Coronary artery (tissue), 2 donors: Measurements from ENCODE around the gene C3orf22.

ENCODE experiments used
- DNase-seq: peaks from one replicate; pipeline ENCODE4 v3.0.0-alpha.2; 2017; ENCODE audit warnings: low spot score
- H3K27ac ChIP-seq, 2 donors: fragments of 200-600 bp; sonication (generic); one replicate each; pipeline ENCODE4 v1.5.1; 2016 to 2019
- H3K4me3 ChIP-seq: fragments of 200-600 bp; sonication (generic); 2 replicates; pipeline ENCODE4 v1.5.1; 2016; ENCODE audit warnings: mild to moderate bottlenecking, moderate library complexity
- TF ChIP-seq, protein P1 (sequence below): fragments of 200-600 bp; sonication (generic); IDR thresholded peaks from one replicate; pipeline ENCODE4 v1.5.1; 2019; ENCODE audit warnings: antibody characterized with exemption

C3orf22 gene

GRCh38 chr3:126530171-126531050, 28.3 kb downstream of the C3orf22 start:
- TF ChIP-seq, protein P1, sequence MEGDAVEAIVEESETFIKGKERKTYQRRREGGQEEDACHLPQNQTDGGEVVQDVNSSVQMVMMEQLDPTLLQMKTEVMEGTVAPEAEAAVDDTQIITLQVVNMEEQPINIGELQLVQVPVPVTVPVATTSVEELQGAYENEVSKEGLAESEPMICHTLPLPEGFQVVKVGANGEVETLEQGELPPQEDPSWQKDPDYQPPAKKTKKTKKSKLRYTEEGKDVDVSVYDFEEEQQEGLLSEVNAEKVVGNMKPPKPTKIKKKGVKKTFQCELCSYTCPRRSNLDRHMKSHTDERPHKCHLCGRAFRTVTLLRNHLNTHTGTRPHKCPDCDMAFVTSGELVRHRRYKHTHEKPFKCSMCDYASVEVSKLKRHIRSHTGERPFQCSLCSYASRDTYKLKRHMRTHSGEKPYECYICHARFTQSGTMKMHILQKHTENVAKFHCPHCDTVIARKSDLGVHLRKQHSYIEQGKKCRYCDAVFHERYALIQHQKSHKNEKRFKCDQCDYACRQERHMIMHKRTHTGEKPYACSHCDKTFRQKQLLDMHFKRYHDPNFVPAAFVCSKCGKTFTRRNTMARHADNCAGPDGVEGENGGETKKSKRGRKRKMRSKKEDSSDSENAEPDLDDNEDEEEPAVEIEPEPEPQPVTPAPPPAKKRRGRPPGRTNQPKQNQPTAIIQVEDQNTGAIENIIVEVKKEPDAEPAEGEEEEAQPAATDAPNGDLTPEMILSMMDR: no peak
- H3K4me3 ChIP-seq: no peak overlapping the region
- no peak for DNase-seq
- H3K27ac ChIP-seq: peak overlapping the region in 1 of 2 donors; percentile 51

DNA sequence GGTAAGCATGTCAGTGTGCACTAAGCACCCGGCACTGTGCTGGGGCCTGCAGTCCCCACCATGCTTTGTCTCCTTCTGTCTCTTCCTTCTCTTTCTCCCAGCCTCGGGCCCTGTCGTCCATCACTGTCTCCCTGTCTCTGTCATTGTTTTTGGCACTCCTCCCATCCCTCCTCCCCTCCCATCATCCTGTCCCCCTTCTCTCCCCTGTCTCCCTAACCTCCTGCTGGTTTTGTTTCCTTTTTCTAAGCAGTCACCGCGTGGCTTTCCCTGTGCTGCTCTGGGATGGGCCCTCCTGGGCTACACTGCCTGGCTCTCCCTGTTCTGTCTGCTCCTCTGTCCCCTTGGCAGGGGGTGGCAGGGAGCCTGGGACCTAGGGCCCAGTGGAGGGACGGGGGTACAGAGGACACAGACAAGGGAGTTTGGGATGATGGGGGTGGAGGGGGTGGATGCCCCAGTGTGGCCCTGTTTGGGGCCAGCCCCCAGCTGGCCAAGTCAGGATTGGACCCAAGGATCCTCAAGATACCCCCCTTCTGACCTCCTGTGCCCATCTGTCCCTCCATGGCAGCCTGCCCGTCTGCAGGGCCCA, 29.1 kb downstream of the C3orf22 start:
- no peak for DNase-seq

DNA sequence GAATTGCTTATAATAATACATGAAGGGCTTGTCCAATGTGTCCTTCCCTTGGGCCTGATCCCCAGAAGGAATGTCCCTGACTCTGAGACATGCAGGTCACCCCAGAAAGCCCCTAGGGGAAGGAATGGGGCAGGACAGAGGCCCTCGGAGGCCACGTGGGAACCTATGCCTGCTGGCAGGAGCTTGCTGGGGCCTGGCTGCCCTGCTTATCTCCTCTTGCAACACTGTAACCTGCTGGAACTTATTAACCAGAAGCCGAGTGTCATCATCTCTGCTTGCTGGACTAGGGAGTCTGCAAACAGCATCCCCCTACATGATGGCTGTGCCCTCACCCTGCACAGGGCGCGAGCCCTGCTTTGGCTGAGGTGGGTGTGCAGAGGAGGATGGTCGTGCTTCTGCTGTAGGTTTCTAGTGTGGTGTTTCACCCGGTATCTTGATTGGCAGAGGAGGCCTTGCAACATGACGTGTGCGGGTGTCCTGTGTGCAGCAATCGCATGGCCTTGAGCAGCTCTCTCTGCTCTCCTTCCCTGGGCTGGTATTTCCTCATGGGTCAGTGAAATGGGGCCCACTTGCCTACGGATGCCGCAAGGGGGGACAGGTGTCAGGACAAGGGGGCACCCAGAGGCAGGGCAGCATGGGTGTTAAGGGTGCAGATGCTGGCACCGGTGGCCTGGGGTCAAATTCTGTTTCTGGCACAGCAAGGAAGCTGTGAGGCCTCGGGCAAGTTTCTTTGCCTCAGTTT, 29.8 kb downstream of the C3orf22 start:
- DNase-seq: no peak
- H3K4me3 ChIP-seq: no peak overlapping the region
- no peak overlapping the region for H3K27ac ChIP-seq
- TF ChIP-seq, protein P1: no peak

More for the DNA sequence above, 29.1 kb downstream of the C3orf22 start:
- Histone ChIP-seq H3K4me3 (no peak overlapping the region), H3K27ac (peak overlapping the region in 1 of 2 donors; percentile 28)
- TF ChIP-seq, protein P1: no peak

GRCh38 chr3:126528419-126528799, 30.3 kb downstream of the C3orf22 start:
- Histone ChIP-seq H3K27ac (no peak overlapping the region), H3K4me3 (no peak overlapping the region)
- DNase-seq: no peak
- TF ChIP-seq, protein P1: no peak

DNA sequence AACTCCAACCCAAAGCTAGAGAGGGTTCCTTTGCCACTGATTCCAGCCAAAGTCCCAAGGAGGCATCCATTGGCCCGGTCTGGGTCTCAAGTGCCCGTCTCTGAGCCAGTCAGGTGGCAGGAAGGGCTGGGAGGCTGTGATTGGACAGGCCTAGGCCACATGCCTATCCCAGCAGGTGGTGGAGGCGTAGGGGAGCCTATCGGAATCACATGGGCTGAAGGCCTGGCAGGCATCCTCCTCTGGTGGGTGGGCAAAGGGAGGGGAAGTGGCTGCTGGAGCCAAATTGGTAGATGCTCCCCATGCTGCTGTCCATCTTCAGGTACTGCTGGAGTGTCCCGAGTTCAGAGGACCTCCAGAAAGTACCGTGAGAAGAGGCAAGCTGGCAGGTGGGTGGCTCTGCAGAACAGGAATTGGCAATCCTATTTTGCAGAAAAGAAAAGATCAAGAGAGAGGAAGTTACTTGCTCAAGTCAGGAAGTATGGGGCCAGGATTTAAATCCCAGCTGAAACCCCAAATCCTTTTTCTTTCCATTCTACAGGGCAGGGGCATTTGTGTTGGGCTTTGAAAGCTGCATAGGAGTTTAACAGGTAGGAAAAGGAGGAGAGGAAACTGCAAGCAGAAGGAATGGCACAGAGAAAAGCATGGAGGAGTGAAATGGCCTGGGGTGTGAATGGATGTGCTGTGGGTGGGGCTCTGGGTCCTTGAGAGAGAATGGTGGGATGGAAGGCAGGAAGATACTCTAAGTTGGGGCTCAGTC, 31.1 kb downstream of the C3orf22 start:
- H3K27ac ChIP-seq: no peak overlapping the region
- no peak overlapping the region for H3K4me3 ChIP-seq
- no peak for DNase-seq
- TF ChIP-seq, protein P1: no peak

DNA sequence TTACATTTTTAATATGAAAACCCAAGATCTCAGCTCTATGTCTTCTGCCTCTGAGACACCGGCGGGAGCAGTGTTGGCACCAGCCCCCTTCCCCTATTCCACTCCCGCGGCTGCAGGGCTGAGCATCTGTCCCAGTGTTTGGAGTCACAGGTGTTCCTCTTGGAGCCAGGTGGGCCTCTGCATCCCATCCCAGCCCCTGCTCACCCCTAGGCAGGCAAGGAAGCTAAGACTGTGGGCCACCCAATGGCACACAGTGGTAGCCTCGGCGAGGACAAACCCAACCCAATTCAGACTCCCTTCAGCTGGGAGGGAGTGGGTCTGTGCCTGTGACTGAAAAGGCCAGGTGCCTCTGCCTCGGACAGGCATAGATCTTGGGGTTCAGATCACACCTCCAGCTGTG, 31.7 kb downstream of the C3orf22 start:
- H3K27ac ChIP-seq: no peak overlapping the region
- H3K4me3 ChIP-seq: no peak overlapping the region
- DNase-seq: no peak
- TF ChIP-seq, protein P1: no peak
